GM23248 (cell line): ENCODE data around the gene HMGN1.

Experiments
- EZH2 ChIP-seq: fragments of 200-600 bp; sonication (generic); IDR thresholded peaks from 2 replicates; pipeline ENCODE4 v1.6.1; 2018; ENCODE audit warnings: antibody characterized with exemption, mild to moderate bottlenecking; ENCODE audit not compliant: insufficient read depth, poor library complexity, severe bottlenecking
- EZH2phosphoT487 ChIP-seq: fragments of 200-600 bp; sonication (generic); IDR thresholded peaks from 2 replicates; pipeline ENCODE4 v1.6.1; 2018; ENCODE audit warnings: antibody characterized with exemption, moderate library complexity, mild to moderate bottlenecking, low read depth; ENCODE audit not compliant: insufficient read depth

DNA sequence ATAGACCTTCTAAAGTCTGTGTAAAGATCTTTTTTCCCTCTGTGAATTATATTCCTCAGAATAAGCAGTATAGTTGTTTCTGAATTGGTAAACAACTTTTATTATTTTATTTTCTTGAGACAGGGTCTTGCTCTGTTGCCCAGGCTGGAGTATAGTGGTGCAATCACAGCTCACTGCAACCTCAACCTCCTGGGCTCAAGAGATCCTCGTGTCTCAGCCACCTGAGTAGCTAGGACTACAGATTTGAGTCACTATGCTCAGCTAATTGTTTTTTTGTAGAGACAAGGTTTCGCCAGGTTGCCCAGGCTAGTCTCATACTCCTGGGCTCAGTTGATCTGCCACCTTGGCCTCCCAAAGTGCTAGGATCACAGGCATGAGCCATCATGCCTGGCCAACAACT lies 26.6 kb upstream of the HMGN1 start:
- no peak for TF ChIP-seq EZH2
- no peak for TF ChIP-seq EZH2phosphoT487
